Stimulated activated memory B cell treated with anti-CD40 and anti-IgM and Interleukin-4, amounts not matched to agents 10 μg/mL and 1 μg/mL and 100 μg/mL, for 72 hours (primary cell): ENCODE data around the gene CD46.

ENCODE experiments used
- ATAC-seq: fragments of 150-1000 bp; cut with Tn5 transposase; 2 replicates; pipeline ENCODE4 v1.10.0; 2021
- H3K27ac Mint-ChIP-seq: one replicate; pipeline ENCODE4 v1.8.0; 2022; ENCODE audit warnings: mild to moderate bottlenecking, mixed read lengths
- H3K27me3 Mint-ChIP-seq: one replicate; pipeline ENCODE4 v1.8.0; 2022; ENCODE audit warnings: mixed read lengths
- H3K36me3 Mint-ChIP-seq: one replicate; pipeline ENCODE4 v1.8.0; 2022; ENCODE audit warnings: mixed read lengths
- H3K4me1 Mint-ChIP-seq: one replicate; pipeline ENCODE4 v1.8.0; 2022; ENCODE audit warnings: mixed read lengths
- H3K4me3 Mint-ChIP-seq: one replicate; pipeline ENCODE4 v1.8.0; 2022; ENCODE audit warnings: mild to moderate bottlenecking, moderate library complexity, mixed read lengths
- H3K9me3 Mint-ChIP-seq: one replicate; pipeline ENCODE4 v1.8.0; 2022; ENCODE audit warnings: mixed read lengths

Gene CD46

GRCh38 chr1:207812778-207813511 is 61.1 kb downstream of the CD46 start:
- Mint-ChIP-seq H3K4me3 (no peak overlapping the region), H3K9me3 (no peaks in the 10 kb centered on the region), H3K36me3 (peaks cover 96% of the 10 kb centered on the region), H3K27me3 (no peaks in the 10 kb centered on the region), H3K27ac (peak overlapping the region; percentile 68), H3K4me1 (peaks cover 96% of the 10 kb centered on the region)
- peak; percentile 51 for ATAC-seq

- Mint-ChIP-seq H3K4me3 (peak overlapping the region; percentile 42), H3K36me3 (peaks cover 96% of the 10 kb centered on the region), H3K9me3 (no peaks in the 10 kb centered on the region), H3K4me1 (peaks cover 94% of the 10 kb centered on the region), H3K27me3 (no peaks in the 10 kb centered on the region), H3K27ac (peak overlapping the region; percentile 68)
- peak; percentile 8 for ATAC-seq
Observed at GRCh38 chr1:207813512-207813881, 61.6 kb downstream of the CD46 start.

- H3K4me1 Mint-ChIP-seq = peaks cover 91% of the 10 kb centered on the region
- peaks cover 95% of the 10 kb centered on the region for H3K36me3 Mint-ChIP-seq
Observed at GRCh38 chr1:207813946-207814345, 62.1 kb downstream of the CD46 start.

GRCh38 chr1:207814469-207814868 is 62.6 kb downstream of the CD46 start:
- H3K4me3 Mint-ChIP-seq = no peak overlapping the region
- H3K4me1 Mint-ChIP-seq = peaks cover 90% of the 10 kb centered on the region
- no peaks in the 10 kb centered on the region for H3K9me3 Mint-ChIP-seq
- no peak for ATAC-seq
- peak overlapping the region; percentile 68 for H3K27ac Mint-ChIP-seq
- H3K36me3 Mint-ChIP-seq = peaks cover 95% of the 10 kb centered on the region
- no peaks in the 10 kb centered on the region for H3K27me3 Mint-ChIP-seq

More at GRCh38 chr1:207813946-207814345, 62.1 kb downstream of the CD46 start:
- no peak for ATAC-seq
- Mint-ChIP-seq H3K4me3 (no peak overlapping the region), H3K9me3 (no peaks in the 10 kb centered on the region), H3K27ac (peak overlapping the region; percentile 68), H3K27me3 (no peaks in the 10 kb centered on the region)

GRCh38 chr1:207815466-207815865 is 63.6 kb downstream of the CD46 start:
- Mint-ChIP-seq H3K36me3 (peaks cover 95% of the 10 kb centered on the region), H3K27ac (peak overlapping the region; percentile 68), H3K27me3 (no peaks in the 10 kb centered on the region), H3K4me3 (no peak overlapping the region), H3K9me3 (no peaks in the 10 kb centered on the region), H3K4me1 (peaks cover 90% of the 10 kb centered on the region)
- no peak for ATAC-seq

- Mint-ChIP-seq H3K9me3 (no peaks in the 10 kb centered on the region), H3K27ac (peak overlapping the region; percentile 68), H3K36me3 (peaks cover 97% of the 10 kb centered on the region), H3K27me3 (no peaks in the 10 kb centered on the region), H3K4me1 (peaks cover 90% of the 10 kb centered on the region), H3K4me3 (no peak overlapping the region)
- ATAC-seq = no peak
Observed at GRCh38 chr1:207815913-207816291, 64.0 kb downstream of the CD46 start.

GRCh38 chr1:207817166-207817565 is 65.3 kb downstream of the CD46 start:
- Mint-ChIP-seq H3K36me3 (peaks cover 96% of the 10 kb centered on the region), H3K27ac (peak overlapping the region; percentile 68), H3K4me1 (peaks cover 90% of the 10 kb centered on the region), H3K4me3 (peak overlapping the region; percentile 17), H3K27me3 (no peaks in the 10 kb centered on the region), H3K9me3 (no peaks in the 10 kb centered on the region)
- ATAC-seq = no peak

- no peak for ATAC-seq
- Mint-ChIP-seq H3K36me3 (peaks cover 96% of the 10 kb centered on the region), H3K4me1 (peaks cover 84% of the 10 kb centered on the region), H3K4me3 (peak overlapping the region; percentile 42), H3K27me3 (no peaks in the 10 kb centered on the region), H3K27ac (peak overlapping the region; percentile 68), H3K9me3 (no peaks in the 10 kb centered on the region)
Observed at GRCh38 chr1:207817778-207818751, 66.2 kb downstream of the CD46 start.

GRCh38 chr1:207818971-207819451 is 67.2 kb downstream of the CD46 start:
- H3K4me1 Mint-ChIP-seq = peaks cover 75% of the 10 kb centered on the region
- H3K27me3 Mint-ChIP-seq = no peaks in the 10 kb centered on the region
- no peaks in the 10 kb centered on the region for H3K9me3 Mint-ChIP-seq
- no peak overlapping the region for H3K4me3 Mint-ChIP-seq
- no peak for ATAC-seq
- peaks cover 94% of the 10 kb centered on the region for H3K36me3 Mint-ChIP-seq
- no peak overlapping the region for H3K27ac Mint-ChIP-seq

- H3K9me3 Mint-ChIP-seq = no peaks in the 10 kb centered on the region
- H3K36me3 Mint-ChIP-seq = peaks cover 77% of the 10 kb centered on the region
- no peaks in the 10 kb centered on the region for H3K27me3 Mint-ChIP-seq
- H3K4me3 Mint-ChIP-seq = peak overlapping the region; percentile 82
- H3K27ac Mint-ChIP-seq = peak overlapping the region; percentile 89
- no peak for ATAC-seq
- peaks cover 72% of the 10 kb centered on the region for H3K4me1 Mint-ChIP-seq
Observed at GRCh38 chr1:207820568-207821463, 69.0 kb downstream of the CD46 start.

- peaks cover 70% of the 10 kb centered on the region for H3K36me3 Mint-ChIP-seq
- peak overlapping the region; percentile 89 for H3K27ac Mint-ChIP-seq
- H3K27me3 Mint-ChIP-seq = no peaks in the 10 kb centered on the region
- peaks cover 72% of the 10 kb centered on the region for H3K4me1 Mint-ChIP-seq
- no peak for ATAC-seq
- H3K9me3 Mint-ChIP-seq = no peaks in the 10 kb centered on the region
- peak overlapping the region; percentile 82 for H3K4me3 Mint-ChIP-seq
Observed at GRCh38 chr1:207821464-207822045, 69.7 kb downstream of the CD46 start.

- peaks cover 64% of the 10 kb centered on the region for H3K36me3 Mint-ChIP-seq
- peaks cover 72% of the 10 kb centered on the region for H3K4me1 Mint-ChIP-seq
- H3K27ac Mint-ChIP-seq = peak overlapping the region; percentile 89
- ATAC-seq = peak; percentile 82
- H3K27me3 Mint-ChIP-seq = no peaks in the 10 kb centered on the region
- no peaks in the 10 kb centered on the region for H3K9me3 Mint-ChIP-seq
- H3K4me3 Mint-ChIP-seq = peak overlapping the region; percentile 82
Observed at GRCh38 chr1:207822124-207822601, 70.3 kb downstream of the CD46 start.

- peak; percentile 89 for ATAC-seq
- Mint-ChIP-seq H3K27ac (peak overlapping the region; percentile 89), H3K36me3 (peaks cover 57% of the 10 kb centered on the region), H3K4me1 (peaks cover 72% of the 10 kb centered on the region), H3K27me3 (no peaks in the 10 kb centered on the region), H3K9me3 (no peaks in the 10 kb centered on the region), H3K4me3 (peak overlapping the region; percentile 82)
Observed at GRCh38 chr1:207822602-207823451, 71.0 kb downstream of the CD46 start.
